Spleen (tissue), 11 donors: Measurements from ENCODE around the gene C1orf35. TPM values are rescaled to one million over a fixed set of nuclear protein-coding genes. Genes with fewer than 3 reads are reported as not detected.
A peak's percentile ranks its signal among the peaks of the same experiment; 100 is the strongest.

Experiments
- DNase-seq: peaks from one replicate; pipeline ENCODE4 v3.0.0-alpha.2; 2020
- H3K27ac ChIP-seq, 8 donors: fragments of 200-600 bp; sonication (generic) in 7 of 8; 1 replicate in 4 of 8; 2 replicates in 4 of 8; pipeline versions ENCODE4 v1.5.0 to v1.8.0; 2016 to 2021; ENCODE audit warnings: inconsistent platforms in 4 of 8, mild to moderate bottlenecking in 4 of 8, moderate library complexity in 1 of 8
- H3K27me3 ChIP-seq, 7 donors: fragments of 200-600 bp; sonication (generic) in 6 of 7; replicated peaks in 1 of 7; 1 replicate in 4 of 7; 2 replicates in 3 of 7; pipeline versions ENCODE4 v1.5.0 to v1.8.0; 2016 to 2021; ENCODE audit warnings: inconsistent platforms in 3 of 7, mild to moderate bottlenecking in 1 of 7
- H3K36me3 ChIP-seq, 6 donors: fragments of 200-600 bp; sonication (generic) in 5 of 6; 1 replicate in 4 of 6; 2 replicates in 2 of 6; pipeline versions ENCODE4 v1.5.0 to v1.8.0; 2016 to 2021; ENCODE audit warnings: inconsistent platforms in 2 of 6
- H3K4me1 ChIP-seq, 6 donors: fragments of 200-600 bp; sonication (generic) in 5 of 6; 1 replicate in 3 of 6; 2 replicates in 3 of 6; pipeline versions ENCODE4 v1.5.0 to v1.8.0; 2016 to 2021; ENCODE audit warnings: inconsistent platforms in 3 of 6
- H3K4me3 ChIP-seq, 8 donors: fragments of 200-600 bp; sonication (generic) in 7 of 8; 1 replicate in 4 of 8; 2 replicates in 4 of 8; pipeline versions ENCODE4 v1.5.0 to v1.8.0; 2016 to 2021; ENCODE audit warnings: inconsistent platforms in 4 of 8, mild to moderate bottlenecking in 4 of 8, moderate library complexity in 2 of 8
- H3K9me3 ChIP-seq, 8 donors: fragments of 200-600 bp; sonication (generic) in 7 of 8; 1 replicate in 4 of 8; 2 replicates in 4 of 8; pipeline versions ENCODE4 v1.5.0 to v1.8.0; 2016 to 2021; ENCODE audit warnings: inconsistent platforms in 4 of 8
- POLR2A ChIP-seq, 3 donors: fragments of 450-650 bp; IDR thresholded peaks; one replicate each; pipeline ENCODE4 v1.5.1; 2017; ENCODE audit warnings: antibody characterized with exemption in 3 of 3, mild to moderate bottlenecking in 1 of 3
- POLR2AphosphoS5 ChIP-seq, 3 donors: sonication (generic); formaldehyde crosslinking; IDR thresholded peaks; one replicate each; pipeline ENCODE4 v1.5.1; 2017; ENCODE audit warnings: antibody characterized with exemption in 3 of 3
- WGBS, 5 donors: extraction: QIAGEN DNeasy Blood & Tissue Kit in 3 of 5; methylation state at CpG; one replicate each; pipeline versions ENCODE4 v1.1.5 to v1.1.7; 2013 to 2018; 5-methylcytosine and 5-hydroxymethylcytosine counted together
- intact Hi-C: fragments of 100-400 bp; cut with DNase I; formaldehyde crosslinking; loops from one replicate; pipeline ENCODE4 v1.15.0; 2023; ENCODE audit warnings: low total_unique reads
- polyA plus RNA-seq, 3 donors: library from polyadenylated mRNA; stranded (reverse); fragments of 200-250 nt; gene quantifications; one replicate each; pipeline ENCODE4 v1.2.1, GENCODE V29; 2013
- total RNA-seq, 7 donors: library from RNA; depleted of rRNA in 3 of 7; stranded (reverse); fragments of >200 nt in 3 of 7; fragmentation: NEBNext Ultra II Directional in 4 of 7; extraction: Animal tissue kit (Norgen Biotek cat#: 25700) in 4 of 7; gene quantifications; one replicate each; pipeline versions ENCODE4 v1.1.0 to v1.2.1, GENCODE V29; 2016 to 2021
- TF ChIP-seq, protein P1 (sequence below), 11 experiments: fragments of 200-600 bp in 7 of 11; fragments of 450-650 bp in 4 of 11; sonication (generic) in 4 of 11; IDR thresholded peaks in 8 of 11; conservative IDR thresholded peaks in 3 of 11; 1 replicate in 7 of 11; 2 replicates in 4 of 11; pipeline versions ENCODE4 v1.4.0 to v1.8.0; 2016 to 2021; ENCODE audit warnings: antibody characterized with exemption in 11 of 11, inconsistent platforms in 4 of 11, mild to moderate bottlenecking in 1 of 11
- donor health status: healthy with polysubstance abuse.
- donor health status: DM: no; HTN: no; CAD: no; lungs with moderate emphysema.
- donor health status: DM: no; HTN: no; CAD: no.
- donor health status: Bipolar disorder and iron deficiency.
- donor health status: healthy.
- donor health status: DM: no; HTN: no; CAD: no.
- donor health status: DM: yes; HTN: yes; CAD: no.

C1orf35 gene
- total and polyA plus RNA-seq, 10 donors = 7.3 to 23.4 (median 12.5) TPM

DNA sequence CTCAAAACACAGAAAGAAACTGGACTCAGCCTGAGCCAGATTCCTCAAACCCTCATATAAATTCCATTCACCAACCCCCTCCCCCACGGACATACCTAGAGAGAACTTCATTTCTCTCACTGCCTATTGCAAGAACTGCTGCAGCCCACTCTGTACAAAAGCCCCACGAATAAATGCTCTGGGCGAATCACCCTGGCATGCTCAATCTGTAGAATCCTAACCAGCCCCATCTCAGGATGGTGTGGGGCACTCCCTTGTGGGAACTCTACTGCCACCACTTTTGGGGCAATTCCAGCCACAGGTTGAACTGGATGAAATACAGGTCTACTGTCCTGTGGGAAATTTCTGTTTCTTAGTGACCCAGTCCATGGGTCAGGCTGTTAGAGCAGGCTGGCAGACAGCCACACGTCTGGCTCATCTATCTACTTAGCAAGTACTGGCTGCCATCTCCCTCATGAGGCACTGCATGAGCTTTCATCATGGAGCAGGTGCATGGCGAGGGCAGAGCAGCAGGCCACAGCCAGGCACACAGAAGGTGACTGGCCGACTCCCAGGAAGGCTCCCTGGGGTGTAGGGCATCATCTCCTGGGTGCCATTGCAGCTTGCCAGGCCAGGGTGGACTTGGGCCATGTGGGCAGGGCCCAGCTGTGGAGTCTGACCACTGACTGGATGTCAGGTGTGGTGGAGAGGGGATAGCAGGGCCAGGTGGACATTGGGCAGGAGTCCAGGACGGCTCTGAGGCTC is 1.6 kb upstream of the C1orf35 start:
- H3K36me3 ChIP-seq = peaks cover 0 to 43% (median 29%) of the 10 kb centered on the region in 6 donors
- H3K27ac ChIP-seq = peak overlapping the region in 3 of 8 donors; percentile 95 to 97 (median 96)
- H3K9me3 ChIP-seq = no peaks in the 10 kb centered on the region
- no peak overlapping the region for H3K4me3 ChIP-seq
- peaks cover 23 to 79% (median 52%) of the 10 kb centered on the region in 6 donors for H3K4me1 ChIP-seq
- H3K27me3 ChIP-seq = no peaks in the 10 kb centered on the region
- whole genome bisulfite sequencing, 5 donors = 77 to 89% (median 82%) methylated on average over 4 to 7 of the region's 7 CpGs
- TF ChIP-seq, protein P1, sequence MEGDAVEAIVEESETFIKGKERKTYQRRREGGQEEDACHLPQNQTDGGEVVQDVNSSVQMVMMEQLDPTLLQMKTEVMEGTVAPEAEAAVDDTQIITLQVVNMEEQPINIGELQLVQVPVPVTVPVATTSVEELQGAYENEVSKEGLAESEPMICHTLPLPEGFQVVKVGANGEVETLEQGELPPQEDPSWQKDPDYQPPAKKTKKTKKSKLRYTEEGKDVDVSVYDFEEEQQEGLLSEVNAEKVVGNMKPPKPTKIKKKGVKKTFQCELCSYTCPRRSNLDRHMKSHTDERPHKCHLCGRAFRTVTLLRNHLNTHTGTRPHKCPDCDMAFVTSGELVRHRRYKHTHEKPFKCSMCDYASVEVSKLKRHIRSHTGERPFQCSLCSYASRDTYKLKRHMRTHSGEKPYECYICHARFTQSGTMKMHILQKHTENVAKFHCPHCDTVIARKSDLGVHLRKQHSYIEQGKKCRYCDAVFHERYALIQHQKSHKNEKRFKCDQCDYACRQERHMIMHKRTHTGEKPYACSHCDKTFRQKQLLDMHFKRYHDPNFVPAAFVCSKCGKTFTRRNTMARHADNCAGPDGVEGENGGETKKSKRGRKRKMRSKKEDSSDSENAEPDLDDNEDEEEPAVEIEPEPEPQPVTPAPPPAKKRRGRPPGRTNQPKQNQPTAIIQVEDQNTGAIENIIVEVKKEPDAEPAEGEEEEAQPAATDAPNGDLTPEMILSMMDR (IDR thresholded peaks at IDR 0.05 in 8 of 11, conservative IDR thresholded peaks at IDR 0.05 in 3 of 11) = no peak
- peak in 2 of 3 donors; percentile 16 to 38 for TF ChIP-seq POLR2AphosphoS5 (IDR thresholded peaks at IDR 0.05)
- TF ChIP-seq POLR2A (IDR thresholded peaks at IDR 0.05) = no peak
- no peak for DNase-seq
- intact Hi-C loops = no loop called here

DNA sequence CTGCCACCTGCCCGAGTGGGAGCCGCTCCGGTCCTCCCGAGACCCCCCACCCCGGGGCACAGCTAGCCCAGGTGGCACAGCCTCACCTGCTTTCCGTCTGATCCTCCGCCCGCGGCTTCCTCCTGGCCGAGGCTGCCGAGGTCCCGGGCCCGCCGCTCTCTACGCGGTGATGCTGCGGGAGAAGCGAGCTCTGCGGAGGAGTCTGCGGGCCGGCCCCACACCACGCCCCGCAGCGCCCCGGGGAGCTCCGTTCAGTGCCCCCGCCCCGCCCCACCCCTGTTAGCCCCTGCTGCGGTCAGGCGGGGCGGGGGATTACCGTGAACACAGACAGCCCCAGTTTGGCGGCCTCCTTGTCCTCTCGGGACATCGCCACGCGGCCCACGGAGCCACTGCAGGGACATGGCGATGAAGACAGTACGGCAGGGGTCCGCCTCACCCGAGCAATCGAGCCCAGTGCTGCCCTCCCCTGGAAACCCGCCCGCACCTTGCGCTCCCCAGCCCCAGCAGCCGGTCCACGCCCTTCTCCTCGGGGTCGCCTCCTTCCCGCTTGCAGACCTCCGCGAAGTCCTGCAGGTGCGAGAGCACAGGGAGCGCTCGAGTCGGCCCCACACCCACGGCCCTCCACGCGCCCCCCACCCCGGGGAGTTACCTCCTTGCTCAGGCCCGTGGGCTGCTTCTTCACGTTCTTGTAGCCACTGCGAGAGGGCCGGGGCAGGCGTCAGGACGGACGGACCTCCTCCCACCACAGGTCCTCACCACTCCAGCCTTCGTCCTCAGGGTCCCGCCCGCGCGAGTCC is 933 bp downstream of the C1orf35 start:
- no peaks in the 10 kb centered on the region for H3K27me3 ChIP-seq
- H3K4me1 ChIP-seq = peaks cover 14 to 83% (median 43%) of the 10 kb centered on the region in 6 donors
- DNase-seq = peak; percentile 90
- WGBS, 5 donors = 6 to 12% (median 8%) methylated on average over 24 to 73 of the region's 73 CpGs
- peak overlapping the region; percentile 41 to 99 (median 95) for H3K4me3 ChIP-seq
- TF ChIP-seq POLR2AphosphoS5 (IDR thresholded peaks at IDR 0.05) (peak in 1 of 3 donors; percentile 27), POLR2A (IDR thresholded peaks at IDR 0.05) (no peak)
- TF ChIP-seq, protein P1 (IDR thresholded peaks at IDR 0.05 in 8 of 11, conservative IDR thresholded peaks at IDR 0.05 in 3 of 11) = peak in 5 of 11 experiments; percentile 17 to 42 (median 32)
- H3K27ac ChIP-seq = peak overlapping the region; percentile 48 to 97 (median 94)
- intact Hi-C loops = no loop called here
- H3K9me3 ChIP-seq = no peaks in the 10 kb centered on the region
- H3K36me3 ChIP-seq = peaks cover 0 to 59% (median 51%) of the 10 kb centered on the region in 6 donors

DNA sequence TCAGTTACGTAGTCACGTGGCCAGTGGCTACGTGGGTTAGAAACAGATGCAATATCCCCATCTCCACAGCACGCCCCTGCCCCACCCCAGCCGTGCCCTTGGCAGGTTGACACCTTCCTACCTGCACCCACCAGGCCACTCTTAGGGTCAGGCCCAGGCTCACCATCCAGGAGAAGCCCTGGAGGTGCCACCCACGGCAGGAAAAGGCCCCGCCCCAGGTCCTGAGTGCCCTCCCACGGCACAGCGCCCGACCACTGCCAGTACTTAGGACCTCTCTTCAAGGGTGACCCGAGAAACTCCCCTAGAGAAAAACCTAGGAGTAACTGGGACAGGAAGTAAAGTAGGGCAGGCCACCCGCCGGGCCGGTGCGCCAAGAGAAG is 1.5 kb downstream of the C1orf35 start:
- H3K9me3 ChIP-seq = no peaks in the 10 kb centered on the region
- no peaks in the 10 kb centered on the region for H3K27me3 ChIP-seq
- TF ChIP-seq, protein P1 (IDR thresholded peaks at IDR 0.05 in 8 of 11, conservative IDR thresholded peaks at IDR 0.05 in 3 of 11) = no peak
- peak in 1 of 3 donors; percentile 3 for TF ChIP-seq POLR2AphosphoS5 (IDR thresholded peaks at IDR 0.05)
- no peak for TF ChIP-seq POLR2A (IDR thresholded peaks at IDR 0.05)
- peak; percentile 84 for DNase-seq
- intact Hi-C loops = no loop called here
- peaks cover 0 to 59% (median 53%) of the 10 kb centered on the region in 6 donors for H3K36me3 ChIP-seq
- H3K27ac ChIP-seq = peak overlapping the region in 7 of 8 donors; percentile 81 to 97 (median 94)
- H3K4me3 ChIP-seq = peak overlapping the region in 7 of 8 donors; percentile 72 to 99 (median 95)
- peaks cover 14 to 83% (median 47%) of the 10 kb centered on the region in 6 donors for H3K4me1 ChIP-seq
- 35 to 54% (median 40%) methylated on average over 8 to 15 of the region's 15 CpGs for WGBS, 5 donors
